Measurements from ENCODE around the gene KLHL3. TPM values are rescaled to one million over a fixed set of nuclear protein-coding genes. Genes with fewer than 3 reads are reported as not detected.

Gene KLHL3
- total RNA-seq, 1 experiment from 2014 or later = 15.7 TPM

DNA sequence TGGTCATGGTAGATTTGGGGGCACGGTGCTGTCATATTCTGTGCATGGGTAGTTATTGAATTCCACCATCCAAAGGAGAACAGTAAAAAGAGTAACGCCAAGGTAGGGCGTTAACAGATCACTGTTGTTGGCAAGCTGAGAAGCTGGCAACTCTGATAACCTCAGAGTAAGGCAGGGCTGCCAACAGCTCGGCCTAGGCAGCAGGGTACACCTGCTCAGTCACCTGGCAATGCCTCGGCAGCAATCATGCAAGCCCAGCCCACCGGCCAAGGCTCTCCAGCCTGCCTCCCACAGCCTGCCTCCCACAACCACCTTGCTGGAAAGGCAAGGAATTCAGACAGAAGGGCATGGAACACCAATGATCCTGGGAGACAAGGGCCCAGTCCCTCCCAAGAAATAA is 63.9 kb downstream of the KLHL3 start:
- Mint-ChIP-seq H3K27me3 (ENCODE audit: low read depth) (no peaks in the 10 kb centered on the region), H3K36me3 (no peaks in the 10 kb centered on the region), H3K27ac (no peak overlapping the region), H3K9me3 (no peaks in the 10 kb centered on the region), H3K4me1 (no peaks in the 10 kb centered on the region), H3K4me3 (no peak overlapping the region)
- CTCF ChIA-PET = interaction anchor here (0.8 kb wide), 1 partner anchor 11 kb away, joined by 8 read pairs; no protein-coding TSS in a partner anchor
- TF ChIP-seq, protein P1, sequence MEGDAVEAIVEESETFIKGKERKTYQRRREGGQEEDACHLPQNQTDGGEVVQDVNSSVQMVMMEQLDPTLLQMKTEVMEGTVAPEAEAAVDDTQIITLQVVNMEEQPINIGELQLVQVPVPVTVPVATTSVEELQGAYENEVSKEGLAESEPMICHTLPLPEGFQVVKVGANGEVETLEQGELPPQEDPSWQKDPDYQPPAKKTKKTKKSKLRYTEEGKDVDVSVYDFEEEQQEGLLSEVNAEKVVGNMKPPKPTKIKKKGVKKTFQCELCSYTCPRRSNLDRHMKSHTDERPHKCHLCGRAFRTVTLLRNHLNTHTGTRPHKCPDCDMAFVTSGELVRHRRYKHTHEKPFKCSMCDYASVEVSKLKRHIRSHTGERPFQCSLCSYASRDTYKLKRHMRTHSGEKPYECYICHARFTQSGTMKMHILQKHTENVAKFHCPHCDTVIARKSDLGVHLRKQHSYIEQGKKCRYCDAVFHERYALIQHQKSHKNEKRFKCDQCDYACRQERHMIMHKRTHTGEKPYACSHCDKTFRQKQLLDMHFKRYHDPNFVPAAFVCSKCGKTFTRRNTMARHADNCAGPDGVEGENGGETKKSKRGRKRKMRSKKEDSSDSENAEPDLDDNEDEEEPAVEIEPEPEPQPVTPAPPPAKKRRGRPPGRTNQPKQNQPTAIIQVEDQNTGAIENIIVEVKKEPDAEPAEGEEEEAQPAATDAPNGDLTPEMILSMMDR (IDR thresholded peaks at IDR 0.05) = no peak
- TF ChIP-seq NFATC4 (CRISPR knock-in tag; IDR thresholded peaks at IDR 0.05) (no peak), ZNF671 (CRISPR knock-in tag; IDR thresholded peaks at IDR 0.05) (no peak), KAT7 (CRISPR knock-in tag; IDR thresholded peaks at IDR 0.05; ENCODE audit: borderline replicate concordance) (no peak), EMX1 (CRISPR knock-in tag; IDR thresholded peaks at IDR 0.05) (no peak), ZNF121 (CRISPR knock-in tag; IDR thresholded peaks at IDR 0.05) (no peak), CBFB (CRISPR knock-in tag; IDR thresholded peaks at IDR 0.05; ENCODE audit: low read depth) (no peak), SMAD3 (CRISPR knock-in tag; IDR thresholded peaks at IDR 0.05; ENCODE audit: borderline replicate concordance) (no peak), FOXK1 (CRISPR knock-in tag; IDR thresholded peaks at IDR 0.05) (no peak)
- TF ChIP-seq, protein P2, sequence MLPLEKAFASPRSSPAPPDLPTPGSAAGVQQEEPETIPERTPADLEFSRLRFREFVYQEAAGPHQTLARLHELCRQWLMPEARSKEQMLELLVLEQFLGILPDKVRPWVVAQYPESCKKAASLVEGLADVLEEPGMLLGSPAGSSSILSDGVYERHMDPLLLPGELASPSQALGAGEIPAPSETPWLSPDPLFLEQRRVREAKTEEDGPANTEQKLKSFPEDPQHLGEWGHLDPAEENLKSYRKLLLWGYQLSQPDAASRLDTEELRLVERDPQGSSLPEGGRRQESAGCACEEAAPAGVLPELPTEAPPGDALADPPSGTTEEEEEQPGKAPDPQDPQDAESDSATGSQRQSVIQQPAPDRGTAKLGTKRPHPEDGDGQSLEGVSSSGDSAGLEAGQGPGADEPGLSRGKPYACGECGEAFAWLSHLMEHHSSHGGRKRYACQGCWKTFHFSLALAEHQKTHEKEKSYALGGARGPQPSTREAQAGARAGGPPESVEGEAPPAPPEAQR (CRISPR knock-in tag; IDR thresholded peaks at IDR 0.05) = no peak
- TF ChIP-seq, protein P3, sequence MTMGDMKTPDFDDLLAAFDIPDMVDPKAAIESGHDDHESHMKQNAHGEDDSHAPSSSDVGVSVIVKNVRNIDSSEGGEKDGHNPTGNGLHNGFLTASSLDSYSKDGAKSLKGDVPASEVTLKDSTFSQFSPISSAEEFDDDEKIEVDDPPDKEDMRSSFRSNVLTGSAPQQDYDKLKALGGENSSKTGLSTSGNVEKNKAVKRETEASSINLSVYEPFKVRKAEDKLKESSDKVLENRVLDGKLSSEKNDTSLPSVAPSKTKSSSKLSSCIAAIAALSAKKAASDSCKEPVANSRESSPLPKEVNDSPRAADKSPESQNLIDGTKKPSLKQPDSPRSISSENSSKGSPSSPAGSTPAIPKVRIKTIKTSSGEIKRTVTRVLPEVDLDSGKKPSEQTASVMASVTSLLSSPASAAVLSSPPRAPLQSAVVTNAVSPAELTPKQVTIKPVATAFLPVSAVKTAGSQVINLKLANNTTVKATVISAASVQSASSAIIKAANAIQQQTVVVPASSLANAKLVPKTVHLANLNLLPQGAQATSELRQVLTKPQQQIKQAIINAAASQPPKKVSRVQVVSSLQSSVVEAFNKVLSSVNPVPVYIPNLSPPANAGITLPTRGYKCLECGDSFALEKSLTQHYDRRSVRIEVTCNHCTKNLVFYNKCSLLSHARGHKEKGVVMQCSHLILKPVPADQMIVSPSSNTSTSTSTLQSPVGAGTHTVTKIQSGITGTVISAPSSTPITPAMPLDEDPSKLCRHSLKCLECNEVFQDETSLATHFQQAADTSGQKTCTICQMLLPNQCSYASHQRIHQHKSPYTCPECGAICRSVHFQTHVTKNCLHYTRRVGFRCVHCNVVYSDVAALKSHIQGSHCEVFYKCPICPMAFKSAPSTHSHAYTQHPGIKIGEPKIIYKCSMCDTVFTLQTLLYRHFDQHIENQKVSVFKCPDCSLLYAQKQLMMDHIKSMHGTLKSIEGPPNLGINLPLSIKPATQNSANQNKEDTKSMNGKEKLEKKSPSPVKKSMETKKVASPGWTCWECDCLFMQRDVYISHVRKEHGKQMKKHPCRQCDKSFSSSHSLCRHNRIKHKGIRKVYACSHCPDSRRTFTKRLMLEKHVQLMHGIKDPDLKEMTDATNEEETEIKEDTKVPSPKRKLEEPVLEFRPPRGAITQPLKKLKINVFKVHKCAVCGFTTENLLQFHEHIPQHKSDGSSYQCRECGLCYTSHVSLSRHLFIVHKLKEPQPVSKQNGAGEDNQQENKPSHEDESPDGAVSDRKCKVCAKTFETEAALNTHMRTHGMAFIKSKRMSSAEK (CRISPR knock-in tag; IDR thresholded peaks at IDR 0.05; ENCODE audit: borderline replicate concordance) = no peak
- TF ChIP-seq, protein P4, sequence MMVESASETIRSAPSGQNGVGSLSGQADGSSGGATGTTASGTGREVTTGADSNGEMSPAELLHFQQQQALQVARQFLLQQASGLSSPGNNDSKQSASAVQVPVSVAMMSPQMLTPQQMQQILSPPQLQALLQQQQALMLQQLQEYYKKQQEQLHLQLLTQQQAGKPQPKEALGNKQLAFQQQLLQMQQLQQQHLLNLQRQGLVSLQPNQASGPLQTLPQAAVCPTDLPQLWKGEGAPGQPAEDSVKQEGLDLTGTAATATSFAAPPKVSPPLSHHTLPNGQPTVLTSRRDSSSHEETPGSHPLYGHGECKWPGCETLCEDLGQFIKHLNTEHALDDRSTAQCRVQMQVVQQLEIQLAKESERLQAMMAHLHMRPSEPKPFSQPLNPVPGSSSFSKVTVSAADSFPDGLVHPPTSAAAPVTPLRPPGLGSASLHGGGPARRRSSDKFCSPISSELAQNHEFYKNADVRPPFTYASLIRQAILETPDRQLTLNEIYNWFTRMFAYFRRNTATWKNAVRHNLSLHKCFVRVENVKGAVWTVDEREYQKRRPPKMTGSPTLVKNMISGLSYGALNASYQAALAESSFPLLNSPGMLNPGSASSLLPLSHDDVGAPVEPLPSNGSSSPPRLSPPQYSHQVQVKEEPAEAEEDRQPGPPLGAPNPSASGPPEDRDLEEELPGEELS (CRISPR knock-in tag; IDR thresholded peaks at IDR 0.05) = no peak
- TF ChIP-seq, protein P5, sequence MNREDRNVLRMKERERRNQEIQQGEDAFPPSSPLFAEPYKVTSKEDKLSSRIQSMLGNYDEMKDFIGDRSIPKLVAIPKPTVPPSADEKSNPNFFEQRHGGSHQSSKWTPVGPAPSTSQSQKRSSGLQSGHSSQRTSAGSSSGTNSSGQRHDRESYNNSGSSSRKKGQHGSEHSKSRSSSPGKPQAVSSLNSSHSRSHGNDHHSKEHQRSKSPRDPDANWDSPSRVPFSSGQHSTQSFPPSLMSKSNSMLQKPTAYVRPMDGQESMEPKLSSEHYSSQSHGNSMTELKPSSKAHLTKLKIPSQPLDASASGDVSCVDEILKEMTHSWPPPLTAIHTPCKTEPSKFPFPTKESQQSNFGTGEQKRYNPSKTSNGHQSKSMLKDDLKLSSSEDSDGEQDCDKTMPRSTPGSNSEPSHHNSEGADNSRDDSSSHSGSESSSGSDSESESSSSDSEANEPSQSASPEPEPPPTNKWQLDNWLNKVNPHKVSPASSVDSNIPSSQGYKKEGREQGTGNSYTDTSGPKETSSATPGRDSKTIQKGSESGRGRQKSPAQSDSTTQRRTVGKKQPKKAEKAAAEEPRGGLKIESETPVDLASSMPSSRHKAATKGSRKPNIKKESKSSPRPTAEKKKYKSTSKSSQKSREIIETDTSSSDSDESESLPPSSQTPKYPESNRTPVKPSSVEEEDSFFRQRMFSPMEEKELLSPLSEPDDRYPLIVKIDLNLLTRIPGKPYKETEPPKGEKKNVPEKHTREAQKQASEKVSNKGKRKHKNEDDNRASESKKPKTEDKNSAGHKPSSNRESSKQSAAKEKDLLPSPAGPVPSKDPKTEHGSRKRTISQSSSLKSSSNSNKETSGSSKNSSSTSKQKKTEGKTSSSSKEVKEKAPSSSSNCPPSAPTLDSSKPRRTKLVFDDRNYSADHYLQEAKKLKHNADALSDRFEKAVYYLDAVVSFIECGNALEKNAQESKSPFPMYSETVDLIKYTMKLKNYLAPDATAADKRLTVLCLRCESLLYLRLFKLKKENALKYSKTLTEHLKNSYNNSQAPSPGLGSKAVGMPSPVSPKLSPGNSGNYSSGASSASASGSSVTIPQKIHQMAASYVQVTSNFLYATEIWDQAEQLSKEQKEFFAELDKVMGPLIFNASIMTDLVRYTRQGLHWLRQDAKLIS (CRISPR knock-in tag; IDR thresholded peaks at IDR 0.05; ENCODE audit: borderline replicate concordance) = no peak
- TF ChIP-seq, protein P6, sequence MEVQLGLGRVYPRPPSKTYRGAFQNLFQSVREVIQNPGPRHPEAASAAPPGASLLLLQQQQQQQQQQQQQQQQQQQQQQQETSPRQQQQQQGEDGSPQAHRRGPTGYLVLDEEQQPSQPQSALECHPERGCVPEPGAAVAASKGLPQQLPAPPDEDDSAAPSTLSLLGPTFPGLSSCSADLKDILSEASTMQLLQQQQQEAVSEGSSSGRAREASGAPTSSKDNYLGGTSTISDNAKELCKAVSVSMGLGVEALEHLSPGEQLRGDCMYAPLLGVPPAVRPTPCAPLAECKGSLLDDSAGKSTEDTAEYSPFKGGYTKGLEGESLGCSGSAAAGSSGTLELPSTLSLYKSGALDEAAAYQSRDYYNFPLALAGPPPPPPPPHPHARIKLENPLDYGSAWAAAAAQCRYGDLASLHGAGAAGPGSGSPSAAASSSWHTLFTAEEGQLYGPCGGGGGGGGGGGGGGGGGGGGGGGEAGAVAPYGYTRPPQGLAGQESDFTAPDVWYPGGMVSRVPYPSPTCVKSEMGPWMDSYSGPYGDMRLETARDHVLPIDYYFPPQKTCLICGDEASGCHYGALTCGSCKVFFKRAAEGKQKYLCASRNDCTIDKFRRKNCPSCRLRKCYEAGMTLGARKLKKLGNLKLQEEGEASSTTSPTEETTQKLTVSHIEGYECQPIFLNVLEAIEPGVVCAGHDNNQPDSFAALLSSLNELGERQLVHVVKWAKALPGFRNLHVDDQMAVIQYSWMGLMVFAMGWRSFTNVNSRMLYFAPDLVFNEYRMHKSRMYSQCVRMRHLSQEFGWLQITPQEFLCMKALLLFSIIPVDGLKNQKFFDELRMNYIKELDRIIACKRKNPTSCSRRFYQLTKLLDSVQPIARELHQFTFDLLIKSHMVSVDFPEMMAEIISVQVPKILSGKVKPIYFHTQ (CRISPR knock-in tag; IDR thresholded peaks at IDR 0.05) = no peak
- TF ChIP-seq, protein P7, sequence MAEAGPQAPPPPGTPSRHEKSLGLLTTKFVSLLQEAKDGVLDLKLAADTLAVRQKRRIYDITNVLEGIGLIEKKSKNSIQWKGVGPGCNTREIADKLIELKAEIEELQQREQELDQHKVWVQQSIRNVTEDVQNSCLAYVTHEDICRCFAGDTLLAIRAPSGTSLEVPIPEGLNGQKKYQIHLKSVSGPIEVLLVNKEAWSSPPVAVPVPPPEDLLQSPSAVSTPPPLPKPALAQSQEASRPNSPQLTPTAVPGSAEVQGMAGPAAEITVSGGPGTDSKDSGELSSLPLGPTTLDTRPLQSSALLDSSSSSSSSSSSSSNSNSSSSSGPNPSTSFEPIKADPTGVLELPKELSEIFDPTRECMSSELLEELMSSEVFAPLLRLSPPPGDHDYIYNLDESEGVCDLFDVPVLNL (CRISPR knock-in tag; IDR thresholded peaks at IDR 0.05; ENCODE audit: borderline replicate concordance, low read depth) = no peak
- TF ChIP-seq, protein P8, sequence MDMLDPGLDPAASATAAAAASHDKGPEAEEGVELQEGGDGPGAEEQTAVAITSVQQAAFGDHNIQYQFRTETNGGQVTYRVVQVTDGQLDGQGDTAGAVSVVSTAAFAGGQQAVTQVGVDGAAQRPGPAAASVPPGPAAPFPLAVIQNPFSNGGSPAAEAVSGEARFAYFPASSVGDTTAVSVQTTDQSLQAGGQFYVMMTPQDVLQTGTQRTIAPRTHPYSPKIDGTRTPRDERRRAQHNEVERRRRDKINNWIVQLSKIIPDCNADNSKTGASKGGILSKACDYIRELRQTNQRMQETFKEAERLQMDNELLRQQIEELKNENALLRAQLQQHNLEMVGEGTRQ (CRISPR knock-in tag; IDR thresholded peaks at IDR 0.05) = no peak
- ATAC-seq = no peak
- POLR2A ChIA-PET = no interaction called here
- no peak for DNase-seq (ENCODE audit: low spot score)
